ENCODE measurements around the gene C9orf43.
A peak's percentile ranks its signal among the peaks of the same experiment; 100 is the strongest.

Gene C9orf43

DNA sequence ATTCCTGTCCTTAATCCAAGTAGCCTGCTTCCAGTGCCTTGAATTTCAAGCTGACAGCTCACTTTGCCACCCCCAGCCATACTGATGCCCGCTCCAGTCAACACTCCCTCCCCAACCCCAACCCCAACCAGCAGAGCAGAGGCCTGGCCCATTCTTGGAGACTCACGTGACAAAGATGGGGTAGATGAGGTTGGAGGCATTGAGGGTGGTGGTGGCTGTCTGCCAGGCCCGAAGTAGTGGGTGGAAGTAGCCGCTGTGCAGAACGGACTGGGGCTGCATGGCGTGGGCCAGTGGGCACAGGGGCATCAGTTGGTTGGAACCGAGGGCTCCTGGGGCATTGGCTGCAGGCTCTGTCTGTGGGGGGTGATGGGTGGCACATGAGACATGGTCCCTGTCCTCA, 17.3 kb upstream of the C9orf43 start:
- no peak overlapping the region for H3K4me3 ChIP-seq (ENCODE audit: low read depth, low read length)
- no peak for DNase-seq (ENCODE audit: low read depth)
- TF ChIP-seq, protein P1, sequence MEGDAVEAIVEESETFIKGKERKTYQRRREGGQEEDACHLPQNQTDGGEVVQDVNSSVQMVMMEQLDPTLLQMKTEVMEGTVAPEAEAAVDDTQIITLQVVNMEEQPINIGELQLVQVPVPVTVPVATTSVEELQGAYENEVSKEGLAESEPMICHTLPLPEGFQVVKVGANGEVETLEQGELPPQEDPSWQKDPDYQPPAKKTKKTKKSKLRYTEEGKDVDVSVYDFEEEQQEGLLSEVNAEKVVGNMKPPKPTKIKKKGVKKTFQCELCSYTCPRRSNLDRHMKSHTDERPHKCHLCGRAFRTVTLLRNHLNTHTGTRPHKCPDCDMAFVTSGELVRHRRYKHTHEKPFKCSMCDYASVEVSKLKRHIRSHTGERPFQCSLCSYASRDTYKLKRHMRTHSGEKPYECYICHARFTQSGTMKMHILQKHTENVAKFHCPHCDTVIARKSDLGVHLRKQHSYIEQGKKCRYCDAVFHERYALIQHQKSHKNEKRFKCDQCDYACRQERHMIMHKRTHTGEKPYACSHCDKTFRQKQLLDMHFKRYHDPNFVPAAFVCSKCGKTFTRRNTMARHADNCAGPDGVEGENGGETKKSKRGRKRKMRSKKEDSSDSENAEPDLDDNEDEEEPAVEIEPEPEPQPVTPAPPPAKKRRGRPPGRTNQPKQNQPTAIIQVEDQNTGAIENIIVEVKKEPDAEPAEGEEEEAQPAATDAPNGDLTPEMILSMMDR (IDR thresholded peaks at IDR 0.05; ENCODE audit: control insufficient read depth, extremely low read depth, insufficient read depth) = no peak

DNA sequence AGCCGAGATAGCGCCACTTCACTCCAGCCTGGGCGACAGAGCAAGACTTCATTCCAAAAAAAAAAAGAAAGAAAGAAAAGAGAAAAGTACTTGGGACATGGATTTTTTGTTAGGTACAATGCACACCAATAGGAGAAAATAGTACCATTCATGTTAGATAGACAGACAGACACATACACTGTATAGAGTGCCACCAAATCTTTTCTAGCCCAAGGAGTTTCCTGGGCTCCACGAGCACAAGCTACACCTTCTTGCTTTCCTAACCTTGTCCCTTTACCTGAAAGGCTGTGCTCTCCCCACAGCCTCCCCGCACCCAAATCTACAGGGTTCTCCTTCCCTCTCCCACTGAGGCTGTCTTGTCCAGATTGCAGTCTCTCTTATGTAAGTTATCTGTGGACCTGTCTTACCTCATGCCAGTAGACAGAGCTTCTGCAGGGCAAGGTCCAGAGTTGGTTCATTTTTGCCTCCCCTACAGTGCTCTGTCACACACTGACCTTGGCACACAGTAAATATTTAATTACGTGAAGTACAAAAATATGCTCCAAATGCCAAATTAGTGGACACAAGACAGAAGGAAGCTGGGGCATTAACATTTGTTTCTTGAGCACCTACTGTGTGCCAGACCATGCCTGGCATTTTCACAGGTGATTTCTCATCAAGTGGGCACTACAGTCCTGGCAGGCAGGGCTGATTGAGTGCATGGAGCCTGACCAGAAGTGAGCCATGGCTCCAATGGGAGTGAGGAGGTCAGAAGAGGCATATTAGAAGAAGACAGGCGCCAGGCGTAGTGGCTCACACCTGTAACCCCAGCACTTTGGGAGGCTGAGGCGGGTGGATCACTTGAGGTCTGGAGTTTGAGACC, 15.3 kb upstream of the C9orf43 start:
- TF ChIP-seq, protein P1 (IDR thresholded peaks at IDR 0.05; ENCODE audit: control insufficient read depth, extremely low read depth, insufficient read depth) = no peak
- DNase-seq (ENCODE audit: low read depth) = no peak
- H3K4me3 ChIP-seq (ENCODE audit: low read depth, low read length) = no peak overlapping the region

- H3K4me3 ChIP-seq (ENCODE audit: low read depth, low read length) = no peak overlapping the region
- DNase-seq (ENCODE audit: low read depth) = no peak
- TF ChIP-seq, protein P1 (IDR thresholded peaks at IDR 0.05; ENCODE audit: control insufficient read depth, extremely low read depth, insufficient read depth) = no peak
Measured at GRCh38 chr9:113397203-113397631, 13.3 kb upstream of the C9orf43 start.

DNA sequence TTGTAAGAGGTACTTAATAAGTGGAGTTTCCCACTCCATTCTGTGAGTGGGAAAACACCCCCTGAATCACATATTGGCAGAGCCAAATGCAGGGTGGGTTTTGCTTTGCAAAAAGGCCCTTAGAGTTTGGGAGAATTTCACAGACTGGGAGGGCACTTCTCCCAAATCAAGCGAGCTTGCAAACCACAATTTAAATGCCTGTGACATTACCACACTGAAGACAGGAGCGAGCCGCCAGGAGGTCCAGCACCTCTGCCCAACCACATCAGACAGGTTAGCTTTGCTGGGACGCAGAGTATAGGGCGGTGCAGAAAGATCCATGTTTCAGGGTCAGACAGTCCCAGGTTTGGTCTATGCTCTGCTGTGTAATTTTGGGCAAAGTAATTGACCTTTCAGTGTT, 11.8 kb upstream of the C9orf43 start:
- no peak for DNase-seq (ENCODE audit: low read depth)
- TF ChIP-seq, protein P1 (IDR thresholded peaks at IDR 0.05; ENCODE audit: control insufficient read depth, extremely low read depth, insufficient read depth) = no peak
- no peak overlapping the region for H3K4me3 ChIP-seq (ENCODE audit: low read depth, low read length)

DNA sequence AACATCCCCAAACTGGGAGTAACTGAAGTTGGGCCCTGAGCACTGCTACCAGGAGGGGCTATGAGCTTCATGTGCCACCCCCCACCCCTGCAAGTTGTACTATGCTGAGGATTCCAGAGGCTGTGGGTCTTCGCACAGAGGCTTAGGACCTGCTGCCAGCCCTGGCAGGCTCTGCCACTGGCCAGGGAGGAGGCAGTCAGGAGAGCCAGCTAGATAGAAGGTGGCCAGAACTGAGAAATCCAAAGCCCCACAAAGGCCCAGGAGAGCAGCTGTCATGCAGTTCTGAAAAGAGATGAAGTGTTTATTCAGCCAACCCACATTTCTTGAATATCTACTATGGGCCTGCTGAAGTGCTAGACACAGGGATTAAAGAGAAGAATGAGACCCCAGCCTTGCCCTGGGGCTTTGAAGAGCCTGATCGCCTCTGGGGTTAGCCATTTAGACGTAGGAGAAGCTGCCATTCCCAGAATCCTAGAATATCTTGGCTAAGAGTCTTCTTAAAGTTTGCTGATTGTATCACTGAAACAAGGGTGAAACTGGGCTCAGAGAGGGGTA, 10.8 kb upstream of the C9orf43 start:
- TF ChIP-seq, protein P1 (IDR thresholded peaks at IDR 0.05; ENCODE audit: control insufficient read depth, extremely low read depth, insufficient read depth) = no peak
- no peak for DNase-seq (ENCODE audit: low read depth)
- no peak overlapping the region for H3K4me3 ChIP-seq (ENCODE audit: low read depth, low read length)

DNA sequence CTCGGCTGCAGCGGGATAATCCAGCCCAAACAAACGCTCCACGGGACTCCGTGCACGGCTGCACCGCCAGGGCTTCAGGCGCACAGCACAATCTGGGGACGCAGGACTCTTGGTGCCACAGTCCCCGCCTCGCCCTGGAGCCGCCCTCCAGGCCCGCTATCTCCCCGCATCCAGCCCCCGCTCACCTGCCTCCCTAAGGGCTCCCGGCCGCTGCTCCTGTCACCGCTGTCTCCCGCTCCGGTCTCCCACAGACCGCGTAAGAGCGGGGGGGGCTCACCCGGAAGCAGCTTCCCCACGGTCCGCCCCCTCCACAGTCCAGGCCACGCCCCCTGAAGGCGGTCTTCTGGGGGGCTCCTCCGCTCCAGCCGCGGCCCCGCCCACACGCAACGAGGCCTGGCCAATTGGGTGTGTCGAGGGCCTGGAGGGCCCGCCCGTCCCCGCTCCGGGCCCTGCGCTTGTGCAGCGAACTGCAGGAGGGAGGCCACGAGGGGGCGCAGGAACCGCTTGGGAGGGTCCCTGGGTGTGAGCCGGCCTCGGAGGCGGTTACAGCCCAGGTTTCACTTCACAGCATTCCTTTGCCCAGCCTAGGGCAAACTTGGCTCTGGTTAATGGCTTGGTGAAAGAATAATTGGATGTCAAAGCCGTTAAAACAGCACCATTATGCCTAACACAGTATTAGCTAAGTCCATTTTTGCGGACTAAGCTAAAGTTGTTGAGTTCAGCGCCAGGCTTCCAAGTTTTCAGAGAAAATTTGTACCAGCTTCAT, 9.3 kb upstream of the C9orf43 start, which contains the start of gene ALAD:
Gene ALAD (minus strand): TSS at position 258 of the 766 bp plus-strand sequence. CDS start 7,725 bp downstream, outside the sequence.
- peak; percentile 85 for DNase-seq (ENCODE audit: low read depth)
- H3K4me3 ChIP-seq (ENCODE audit: low read depth, low read length) = peak within 1 kb of the TSS; percentile 69
- TF ChIP-seq, protein P1 (IDR thresholded peaks at IDR 0.05; ENCODE audit: control insufficient read depth, extremely low read depth, insufficient read depth) = peak; percentile 94

Measured in LNCaP clone FGC (cell line).